HepG2 (cell line): ENCODE measurements around the gene RAPH1. TPM values are rescaled to one million over a fixed set of nuclear protein-coding genes. Genes with fewer than 3 reads are reported as not detected.
"Not testable (repeated sequence)": the region's sequence is repeated elsewhere in the genome, so short reads cannot be mapped to it uniquely, and the experiment has no call there.

Source experiments
- ATAC-seq: fragments of 200-7000 bp; cut with Tn5 transposase; 3 replicates; pipeline ENCODE4 v1.9.1; 2020; ENCODE audit warnings: mild to moderate bottlenecking, moderate library complexity
- BruUV-seq: library from RNA; stranded (reverse); fragments of 400-500 nt; replicated peaks from 2 replicates; lab custom pipeline; 2021; lab: Mats Ljungman, UMichigan
- CTCF ChIA-PET: fragments of 300-600 bp; formaldehyde crosslinking; extraction: SDS; loops from one replicate; lab custom pipeline; 2021; ENCODE audit warnings: low total read pairs, inconsistent platforms, low intra/inter-chr PET ratio; lab: Yijun Ruan, JAX
- POLR2A ChIA-PET: fragments of 350-600 bp; sonication (Branson Sonifier 250); formaldehyde crosslinking; loops from one replicate; lab custom pipeline; 2020; ENCODE audit warnings: antibody characterized with exemption, inconsistent platforms; lab: Yijun Ruan, JAX
- DNase-seq: peaks from one replicate; pipeline ENCODE4 v3.0.0-alpha.2; 2015; ENCODE audit warnings: low spot score
- FAIRE-seq: peaks from 3 replicates; lab custom pipeline; 2011; peaks lifted over from hg19 to GRCh38; lab: Jason Lieb, UNC
- H2AFZ ChIP-seq: one replicate; pipeline ENCODE4 v1.6.1; 2011; ENCODE audit warnings: low read length, inconsistent platforms
- H3K27ac ChIP-seq: fragments of 300-600 bp; 3 replicates; pipeline ENCODE4 v1.8.0; 2011; ENCODE audit warnings: mixed run types, mild to moderate bottlenecking, mixed read lengths, low read length, inconsistent platforms; ENCODE audit not compliant: insufficient read depth; ENCODE audit errors: extremely low read length
- H3K27me3 ChIP-seq, 2 experiments: fragments of 200-600 bp in 1 of 2; 2 replicates in 1 of 2; 3 replicates in 1 of 2; pipeline versions ENCODE4 v1.6.0 to v1.8.0; 2011; ENCODE audit warnings: low read length in 2 of 2, mild to moderate bottlenecking in 2 of 2, moderate library complexity in 2 of 2, inconsistent platforms in 1 of 2; ENCODE audit not compliant: insufficient read depth in 2 of 2, control insufficient read depth in 1 of 2
- H3K36me3 ChIP-seq, 2 experiments: fragments of 200-600 bp in 1 of 2; replicated peaks in 1 of 2; 2 replicates in 1 of 2; 3 replicates in 1 of 2; pipeline versions ENCODE4 v1.5.1 to v1.8.0; 2011; ENCODE audit warnings: low read length in 2 of 2, inconsistent platforms in 1 of 2; ENCODE audit not compliant: insufficient read depth in 2 of 2, control insufficient read depth in 1 of 2
- H3K4me1 ChIP-seq: 2 replicates; pipeline ENCODE4 v1.5.1; 2012; ENCODE audit warnings: low read length, inconsistent platforms; ENCODE audit not compliant: insufficient read depth
- H3K4me2 ChIP-seq: 2 replicates; pipeline ENCODE4 v1.6.0; 2011; ENCODE audit warnings: low read depth, low read length, inconsistent platforms
- H3K4me3 ChIP-seq, 3 experiments: fragments of 200-600 bp in 1 of 3; sonication (generic), shearing (Covaris generic) in 1 of 3; replicated peaks in 1 of 3; 2 replicates each; pipeline ENCODE4 v1.5.1; 2011 to 2016; ENCODE audit warnings: low read length in 3 of 3, inconsistent platforms in 2 of 3, low read depth in 2 of 3, mild to moderate bottlenecking in 2 of 3, control low read depth in 1 of 3, mixed read lengths in 1 of 3; ENCODE audit not compliant: insufficient read depth in 1 of 3
- H3K79me2 ChIP-seq: one replicate; pipeline ENCODE4 v1.6.1; 2011; ENCODE audit warnings: low read length, inconsistent platforms; ENCODE audit not compliant: insufficient read depth
- H3K9ac ChIP-seq: 2 replicates; pipeline ENCODE4 v1.6.0; 2011; ENCODE audit warnings: mild to moderate bottlenecking, low read depth, low read length, inconsistent platforms; ENCODE audit not compliant: insufficient read depth
- H3K9me3 ChIP-seq: 2 replicates; pipeline ENCODE4 v1.5.1; 2012; ENCODE audit warnings: mild to moderate bottlenecking, low read length
- H4K20me1 ChIP-seq: 2 replicates; pipeline ENCODE4 v1.6.0; 2011; ENCODE audit warnings: inconsistent platforms, mild to moderate bottlenecking, low read length, moderate library complexity; ENCODE audit not compliant: insufficient read depth
- BCLAF1 ChIP-seq: fragments of 450-650 bp; IDR thresholded peaks from 2 replicates; pipeline ENCODE4 v1.6.1; 2017; ENCODE audit warnings: mild to moderate bottlenecking
- CTCF ChIP-seq: sonication (generic); formaldehyde crosslinking; IDR thresholded peaks from 2 replicates; pipeline ENCODE4 v1.5.0; 2020; ENCODE audit warnings: mild to moderate bottlenecking, missing genetic modification reagents, moderate library complexity
- MIXL1 ChIP-seq: IDR thresholded peaks from 2 replicates; pipeline ENCODE4 v1.6.1; 2016
- PRPF4 ChIP-seq: fragments of 200-400 bp; formaldehyde crosslinking; IDR thresholded peaks from 2 replicates; pipeline ENCODE4 v1.6.1; 2016; ENCODE audit warnings: low read length, low read depth; ENCODE audit not compliant: poor library complexity, severe bottlenecking
- STAG1 ChIP-seq: sonication (generic); formaldehyde crosslinking; IDR thresholded peaks from 2 replicates; pipeline ENCODE4 v1.4.0; 2020; ENCODE audit warnings: missing genetic modification reagents
- ZBTB38 ChIP-seq: sonication (generic); formaldehyde crosslinking; IDR thresholded peaks from 2 replicates; pipeline ENCODE4 v1.5.1; 2020; ENCODE audit warnings: mild to moderate bottlenecking, missing genetic modification reagents
- ZNF34 ChIP-seq: sonication (generic); formaldehyde crosslinking; IDR thresholded peaks from 2 replicates; pipeline ENCODE4 v1.4.0; 2020; ENCODE audit warnings: mild to moderate bottlenecking, missing genetic modification reagents, borderline replicate concordance
- ZZZ3 ChIP-seq: sonication (generic); formaldehyde crosslinking; IDR thresholded peaks from 2 replicates; pipeline ENCODE4 v1.4.0; 2020; ENCODE audit warnings: missing genetic modification reagents, mild to moderate bottlenecking, borderline replicate concordance
- WGBS: methylation state at CpG from one replicate; pipeline ENCODE4 v1.1.6; 2017; ENCODE audit warnings: low lambda C conversion rate; 5-methylcytosine and 5-hydroxymethylcytosine counted together
- in situ Hi-C: cut with HindIII; loops from 2 replicates; pipeline ENCODE4 v1.10.0; 2017; ENCODE audit warnings: low pct_unique_long_range_greater_than_20kb; ENCODE audit not compliant: extremely low pct_ligation_motif_present
- intact Hi-C: fragments of 100-400 bp; cut with micrococcal nuclease; formaldehyde crosslinking; loops from one replicate; pipeline ENCODE4 v1.10.0; 2022; ENCODE audit not compliant: unreplicated experiment
- polyA plus RNA-seq, 8 experiments: library from polyadenylated mRNA; depleted of rRNA in 3 of 8; stranded (reverse) in 7 of 8; unstranded in 1 of 8; fragments of >200 nt; fragmentation: Illumina TruSeq in 4 of 8; extraction: Trizol in 4 of 8; gene quantifications; 2 replicates each; pipeline versions ENCODE4 v1.2.1 to v1.2.3, GENCODE V29; 2011 to 2016; ENCODE audit warnings: low read depth in 4 of 8, missing spikeins in 1 of 8, mixed read lengths in 1 of 8; ENCODE audit not compliant: insufficient read depth in 1 of 8
- total RNA-seq, 5 experiments: library from RNA; depleted of rRNA; stranded (reverse); fragments of >200 nt; fragmentation: Illumina TruSeq; extraction: Trizol; gene quantifications; 2 replicates each; pipeline ENCODE4 v1.2.3, GENCODE V29; 2016; ENCODE audit warnings: low read depth in 1 of 5

The RAPH1 gene
- total and polyA plus RNA-seq, 2 of the 13 experiments (the other 11 are each of a cell fraction or from before 2014, with no cell fraction given): 5.3 to 6.7 TPM

GRCh38 chr2:203394519-203395227, 140.4 kb downstream of the RAPH1 start:
- DNase-seq (no peak), ATAC-seq (peak; percentile 59; the same call in 2 of the 3 replicates), FAIRE-seq (no peak)
- POLR2A ChIA-PET: no interaction called here
- intact Hi-C loops: loop anchor here (10.0 kb wide), 2 partner anchors 120 to 170 kb away; no protein-coding TSS in a partner anchor
- WGBS: 93% methylated on average over 9 of the region's 9 CpGs
- TF ChIP-seq CTCF (CRISPR knock-in tag) (0 out of 2 replicates have a peak, but pooled peaks have one; percentile 33), STAG1 (CRISPR knock-in tag) (peak; percentile 45), MIXL1 (CRISPR knock-in tag) (no peak), ZZZ3 (CRISPR knock-in tag) (no peak), BCLAF1 (no peak), ZBTB38 (CRISPR knock-in tag) (0 out of 2 replicates have a peak, but pooled peaks have one; percentile 54), ZNF34 (CRISPR knock-in tag) (no peak), PRPF4 (peak; percentile 36)
- H4K20me1 ChIP-seq: no peaks in the 10 kb centered on the region
- no peaks in the 10 kb centered on the region for H3K9me3 ChIP-seq
- H3K27ac ChIP-seq: no peak overlapping the region
- H3K36me3 ChIP-seq: peaks cover 5 to 35% of the 10 kb centered on the region in 2 experiments
- no peaks in the 10 kb centered on the region; a peak in 1 of 5 replicates for H3K27me3 ChIP-seq
- no TSS peak for BruUV-seq
- H3K4me2 ChIP-seq: no peak overlapping the region
- no peak overlapping the region for H3K9ac ChIP-seq
- H3K4me1 ChIP-seq: no peaks in the 10 kb centered on the region
- CTCF ChIA-PET: no interaction called here
- H2AFZ ChIP-seq: no peak overlapping the region
- no peaks in the 10 kb centered on the region for H3K79me2 ChIP-seq
- in situ Hi-C loops: no loop called here
- no peak overlapping the region for H3K4me3 ChIP-seq

GRCh38 chr2:203388153-203388552, 146.9 kb downstream of the RAPH1 start:
- ATAC-seq, H3K79me2 ChIP-seq, H3K27ac ChIP-seq, H3K4me2 ChIP-seq, CTCF ChIA-PET, H3K27me3 ChIP-seq, H3K4me3 ChIP-seq, intact Hi-C loops, FAIRE-seq, BruUV-seq, in situ Hi-C loops, H3K9me3 ChIP-seq, H2AFZ ChIP-seq, POLR2A ChIA-PET, H3K4me1 ChIP-seq, DNase-seq, H3K9ac ChIP-seq, H4K20me1 ChIP-seq: not testable (repeated sequence)
- peaks cover 1 to 15% of the 10 kb centered on the region in 2 experiments; a peak in 3 of 5 replicates for H3K36me3 ChIP-seq
- 99% methylated on average over 6 of the region's 6 CpGs for WGBS
